Fibroblast of skin of left quadriceps (primary cell): ENCODE measurements around the gene IFNA5.

ENCODE experiments used
- DNase-seq, 2 experiments: peaks; one replicate each; pipeline ENCODE4 v3.0.0-alpha.2; 2013; ENCODE audit warnings: low read depth in 2 of 2

IFNA5 gene

GRCh38 chr9:21294364-21294774 is 10.7 kb downstream of the IFNA5 start:
- DNase-seq, result no peak

- no peak for DNase-seq
These were observed 15.3 kb downstream of the IFNA5 start for GRCh38 chr9:21289848-21290247.

GRCh38 chr9:21287280-21287679 is 17.8 kb downstream of the IFNA5 start:
- no peak for DNase-seq

- no peak for DNase-seq
These were observed 18.5 kb downstream of the IFNA5 start for GRCh38 chr9:21286659-21287058.

GRCh38 chr9:21286099-21286498 is 19.0 kb downstream of the IFNA5 start:
- no peak for DNase-seq

- DNase-seq, result no peak
These were observed 23.8 kb downstream of the IFNA5 start for GRCh38 chr9:21281275-21281674.

GRCh38 chr9:21268347-21268657 is 36.8 kb downstream of the IFNA5 start:
- DNase-seq, result no peak

- DNase-seq, result no peak
These were observed 37.4 kb downstream of the IFNA5 start for GRCh38 chr9:21267485-21268346.

GRCh38 chr9:21266733-21267484 is 38.2 kb downstream of the IFNA5 start:
- no peak for DNase-seq

- DNase-seq, result no peak
These were observed 39.5 kb downstream of the IFNA5 start for GRCh38 chr9:21265421-21266189.

GRCh38 chr9:21255538-21256212 is 49.4 kb downstream of the IFNA5 start:
- DNase-seq, result no peak
